Right lobe of liver (tissue), 4 donors: ENCODE results near the gene TIMMDC1.

Experiments used
- CTCF ChIP-seq, 4 donors: fragments of 200-600 bp in 3 of 4; fragments of 450-650 bp in 1 of 4; IDR thresholded peaks; one replicate each; pipeline versions ENCODE4 v1.5.1 to v1.8.0; 2016 to 2022; ENCODE audit warnings: antibody characterized with exemption in 4 of 4, mild to moderate bottlenecking in 2 of 4
- POLR2A ChIP-seq: fragments of 450-650 bp; IDR thresholded peaks from one replicate; pipeline ENCODE4 v1.6.1; 2017; ENCODE audit warnings: antibody characterized with exemption, mild to moderate bottlenecking
- donor health status: DM: no; HTN: no; CAD: no.
- donor health status: DM: no; HTN: no; CAD: no.
- donor health status: DM: no; HTN: yes; CAD: no.

GRCh38 chr3:119543147-119543546 lies 44.8 kb downstream of the TIMMDC1 start:
- TF ChIP-seq CTCF (IDR thresholded peaks at IDR 0.05), result no peak
- TF ChIP-seq POLR2A, result no peak
